ENCODE results near the gene TMEM95.

TMEM95 gene

DNA sequence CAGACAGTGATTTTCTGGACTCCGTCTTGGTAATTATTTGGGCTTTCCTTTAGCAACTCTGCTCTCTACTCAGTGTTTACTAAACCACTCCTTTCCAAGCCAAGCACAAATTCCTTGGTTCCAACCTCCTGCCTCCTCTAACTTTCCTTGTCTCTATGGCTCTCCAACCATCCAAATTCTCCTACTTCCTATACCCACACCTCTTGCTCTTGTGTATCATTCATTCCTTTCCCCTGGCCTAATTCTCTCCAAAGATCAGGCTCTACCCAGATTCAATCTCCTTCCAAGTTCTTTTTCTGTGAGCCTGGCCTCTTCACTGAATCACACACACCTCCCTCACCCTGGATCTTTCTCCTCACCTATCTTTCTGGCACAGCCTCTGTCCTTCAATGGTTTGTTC, 26.9 kb upstream of the TMEM95 start:
- H3K4me3 ChIP-seq (ENCODE audit: low read depth, low read length), result peak overlapping the region; percentile 96
- ChIA-PET POLR2A (interaction anchor here (1.4 kb wide), 1 partner anchor 15 kb away, joined by 4 read pairs; no protein-coding TSS in a partner anchor), CTCF (interaction anchor here (0.6 to 3.7 kb wide), 7 partner anchors 8 to 233 kb away, joined by 3 to 20 read pairs (median 3); partner anchors contain the start of genes ACAP1 and SENP3)
- DNase-seq (ENCODE audit: low read depth, low spot score), result no peak
- no peak for TF ChIP-seq CTCF (IDR thresholded peaks at IDR 0.05; ENCODE audit: insufficient read depth, low read length, missing control alignments)

- DNase-seq (ENCODE audit: low read depth, low spot score), result no peak
- CTCF ChIA-PET, result interaction anchor here (0.6 to 3.5 kb wide), 10 partner anchors 9 to 283 kb away, joined by 3 to 30 read pairs (median 5); partner anchors contain the start of genes SENP3 and SLC2A4
- POLR2A ChIA-PET, result interaction anchor here (0.6 to 2.3 kb wide), 10 partner anchors 12 to 357 kb away, joined by 3 to 20 read pairs (median 6); partner anchors contain the start of genes GPS2 and POLR2A
- peak within 1 kb of the TSS; percentile 96 for H3K4me3 ChIP-seq (ENCODE audit: low read depth, low read length)
- TF ChIP-seq CTCF (IDR thresholded peaks at IDR 0.05; ENCODE audit: insufficient read depth, low read length, missing control alignments), result no peak
Observed at GRCh38 chr17:7328840-7329373, 26.0 kb upstream of the TMEM95 start, which contains the start of gene NEURL4. Gene NEURL4, minus strand, starts transcription at chr17:7329335. Its CDS starts 23 bp downstream, at chr17:7329312.

DNA sequence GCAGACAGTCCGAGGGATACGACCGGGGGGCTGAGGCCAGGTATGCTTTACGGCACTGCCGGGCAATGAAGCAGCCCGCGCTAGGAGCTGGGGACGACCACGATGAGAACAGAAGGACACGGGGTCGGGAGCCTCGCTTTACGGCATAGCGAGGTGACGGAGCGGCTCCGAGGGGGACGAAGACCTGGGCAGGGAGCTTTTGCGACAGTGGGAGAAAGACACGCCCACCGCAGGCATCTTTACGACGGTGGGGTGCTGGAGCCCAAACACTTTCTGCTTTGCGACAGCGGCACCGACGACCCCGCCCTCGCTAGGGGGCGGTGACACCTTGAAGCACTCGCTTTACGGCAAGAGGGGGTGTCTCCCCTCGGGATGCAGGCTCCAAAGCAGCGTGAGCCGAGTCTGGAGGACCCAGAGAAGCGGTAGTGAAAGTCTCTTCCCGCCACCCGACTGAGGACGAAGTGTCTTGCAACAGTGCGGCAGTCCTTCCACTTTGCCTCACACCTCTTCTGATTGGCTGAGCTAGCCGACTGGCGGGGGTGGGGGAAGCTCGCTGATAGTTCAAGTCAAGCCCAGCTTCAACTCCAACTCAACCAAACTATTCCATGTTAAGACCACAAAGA, 25.5 kb upstream of the TMEM95 start:
- CTCF ChIA-PET, result interaction anchor here (0.7 to 3.5 kb wide), 10 partner anchors 11 to 284 kb away, joined by 3 to 30 read pairs (median 5); partner anchors contain the start of genes SLC2A4 and TMEM95
- DNase-seq (ENCODE audit: low read depth, low spot score), result peak; percentile 96
- peak overlapping the region; percentile 96 for H3K4me3 ChIP-seq (ENCODE audit: low read depth, low read length)
- TF ChIP-seq CTCF (IDR thresholded peaks at IDR 0.05; ENCODE audit: insufficient read depth, low read length, missing control alignments), result no peak
- POLR2A ChIA-PET, result interaction anchor here (0.6 to 2.3 kb wide), 15 partner anchors 9 to 356 kb away, joined by 3 to 20 read pairs (median 5); partner anchors contain the start of genes GPS2, POLR2A and TMEM256

DNA sequence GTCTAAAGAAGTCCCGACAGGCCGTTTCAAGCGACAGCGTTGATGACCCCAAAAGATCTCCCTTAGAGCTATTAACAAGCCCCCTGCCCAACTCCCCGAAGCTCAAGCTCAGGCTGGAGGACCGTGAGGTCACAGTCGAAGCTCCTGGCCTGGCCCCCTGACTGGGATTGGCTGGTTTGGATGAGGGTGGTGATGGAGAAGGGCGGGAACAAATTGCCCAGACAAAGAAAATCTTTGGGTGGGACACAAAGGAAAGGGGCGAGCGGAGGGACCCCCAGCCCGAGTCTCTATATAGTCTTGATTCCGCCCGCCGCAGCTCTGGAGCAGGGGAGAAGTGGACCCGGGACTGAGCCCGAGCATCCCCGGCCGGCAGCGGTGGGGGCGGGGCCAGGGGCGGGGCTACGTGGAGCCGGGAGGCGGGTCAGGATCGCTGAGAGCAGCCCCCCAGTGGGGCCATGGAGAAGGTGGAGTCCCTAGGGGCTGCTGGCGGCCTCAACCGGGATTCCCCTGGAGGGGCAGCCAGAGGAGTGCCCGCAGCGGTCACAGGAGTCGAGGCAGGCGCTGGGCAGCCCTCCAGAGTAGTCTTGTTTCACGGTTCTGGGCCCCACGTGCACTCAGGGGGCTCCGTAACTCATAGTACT, 24.8 kb upstream of the TMEM95 start:
- ChIA-PET CTCF (interaction anchor here (0.7 to 3.5 kb wide), 8 partner anchors 12 to 230 kb away, joined by 3 to 30 read pairs (median 6); partner anchors contain the start of genes SLC2A4 and TMEM95), POLR2A (interaction anchor here (0.6 to 2.3 kb wide), 14 partner anchors 10 to 154 kb away, joined by 3 to 20 read pairs (median 5); partner anchors contain the start of genes GPS2, POLR2A and TMEM256)
- no peak for DNase-seq (ENCODE audit: low read depth, low spot score)
- H3K4me3 ChIP-seq (ENCODE audit: low read depth, low read length), result peak overlapping the region; percentile 96
- no peak for TF ChIP-seq CTCF (IDR thresholded peaks at IDR 0.05; ENCODE audit: insufficient read depth, low read length, missing control alignments)

DNA sequence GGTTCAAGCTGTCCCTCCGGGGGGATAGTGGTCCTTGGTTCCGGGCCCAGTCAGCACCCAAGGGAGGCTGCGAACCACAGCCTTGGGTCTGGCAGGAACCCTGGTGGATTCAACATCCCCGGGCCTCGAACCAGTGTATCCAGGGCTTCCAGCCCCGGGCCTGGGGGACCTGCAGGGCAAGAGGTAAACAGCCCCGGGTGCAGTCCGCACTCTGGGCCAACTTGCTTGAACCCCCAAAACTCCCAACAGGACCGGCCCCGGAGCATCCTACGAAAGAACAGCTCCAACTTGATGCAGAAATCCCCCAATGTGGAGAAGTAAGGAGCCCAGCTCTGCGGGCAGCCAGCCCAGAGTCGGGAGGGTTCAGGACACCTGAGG, 24.3 kb upstream of the TMEM95 start:
- POLR2A ChIA-PET, result interaction anchor here (1.5 to 2.3 kb wide), 4 partner anchors 13 to 153 kb away, joined by 5 to 20 read pairs (median 8); partner anchors contain the start of genes POLR2A and TMEM256

More for the DNA sequence above, 24.3 kb upstream of the TMEM95 start:
- peak overlapping the region; percentile 96 for H3K4me3 ChIP-seq (ENCODE audit: low read depth, low read length)
- DNase-seq (ENCODE audit: low read depth, low spot score), result no peak
- TF ChIP-seq CTCF (IDR thresholded peaks at IDR 0.05; ENCODE audit: insufficient read depth, low read length, missing control alignments), result no peak
- CTCF ChIA-PET, result interaction anchor here (1.7 to 3.5 kb wide), 5 partner anchors 12 to 230 kb away, joined by 5 to 30 read pairs (median 10); partner anchors contain the start of gene SLC2A4

Measured in AG04449 (cell line).